Uterus (tissue), 4 donors: Measurements from ENCODE around the gene TRIP11. TPM values are rescaled to one million over a fixed set of nuclear protein-coding genes. Genes with fewer than 3 reads are reported as not detected.
A peak's percentile ranks its signal among the peaks of the same experiment; 100 is the strongest.

ENCODE experiments used
- DNase-seq, 2 donors: peaks; one replicate each; pipeline ENCODE4 v3.0.0-alpha.2; 2019 to 2020
- H3K27ac ChIP-seq, 2 donors: fragments of 200-600 bp; sonication (generic); 1 replicate in 1 of 2; 2 replicates in 1 of 2; pipeline ENCODE4 v1.5.1; 2016 to 2018
- H3K27me3 ChIP-seq, 2 donors: fragments of 200-600 bp; sonication (generic); one replicate each; pipeline ENCODE4 v1.5.1; 2018 to 2019; ENCODE audit warnings: control low read depth in 1 of 2
- H3K36me3 ChIP-seq, 2 donors: fragments of 200-600 bp; sonication (generic); one replicate each; pipeline ENCODE4 v1.5.1; 2019; ENCODE audit warnings: control low read depth in 1 of 2
- H3K4me1 ChIP-seq, 2 donors: fragments of 200-600 bp; sonication (generic); one replicate each; pipeline ENCODE4 v1.5.1; 2018 to 2019; ENCODE audit warnings: control low read depth in 1 of 2
- H3K4me3 ChIP-seq, 2 donors: fragments of 200-600 bp; sonication (generic); 1 replicate in 1 of 2; 2 replicates in 1 of 2; pipeline ENCODE4 v1.5.1; 2018 to 2019; ENCODE audit warnings: mild to moderate bottlenecking in 1 of 2
- H3K9me3 ChIP-seq, 2 donors: fragments of 200-600 bp; sonication (generic); one replicate each; pipeline ENCODE4 v1.5.1; 2019; ENCODE audit warnings: control low read depth in 1 of 2
- CTCF ChIP-seq, 4 experiments: fragments of 200-600 bp in 2 of 4; fragments of 450-650 bp in 2 of 4; sonication (generic) in 2 of 4; IDR thresholded peaks; one replicate each; pipeline ENCODE4 v1.5.1; 2016 to 2019; ENCODE audit warnings: antibody characterized with exemption in 4 of 4, mild to moderate bottlenecking in 2 of 4, moderate library complexity in 1 of 4
- POLR2A ChIP-seq, 2 donors: fragments of 450-650 bp; IDR thresholded peaks; one replicate each; pipeline ENCODE4 v1.6.1; 2016; ENCODE audit warnings: antibody characterized with exemption in 2 of 2, mild to moderate bottlenecking in 1 of 2, moderate library complexity in 1 of 2
- intact Hi-C: fragments of 100-400 bp; cut with DNase I; formaldehyde crosslinking; loops from one replicate; pipeline ENCODE4 v1.15.1; 2023; ENCODE audit warnings: low total_unique reads
- total RNA-seq, 4 donors: library from RNA; depleted of rRNA in 3 of 4; stranded (reverse); fragments of >200 nt in 3 of 4; gene quantifications; one replicate each; pipeline versions ENCODE4 v1.1.0 to v1.2.4, GENCODE V29; 2014 to 2023
- donor health status: DM: yes; HTN: yes; CAD: no.

The TRIP11 gene
- total RNA-seq, 4 donors from 2014 or later, result 17.1 to 68.7 (median 47.7) TPM

DNA sequence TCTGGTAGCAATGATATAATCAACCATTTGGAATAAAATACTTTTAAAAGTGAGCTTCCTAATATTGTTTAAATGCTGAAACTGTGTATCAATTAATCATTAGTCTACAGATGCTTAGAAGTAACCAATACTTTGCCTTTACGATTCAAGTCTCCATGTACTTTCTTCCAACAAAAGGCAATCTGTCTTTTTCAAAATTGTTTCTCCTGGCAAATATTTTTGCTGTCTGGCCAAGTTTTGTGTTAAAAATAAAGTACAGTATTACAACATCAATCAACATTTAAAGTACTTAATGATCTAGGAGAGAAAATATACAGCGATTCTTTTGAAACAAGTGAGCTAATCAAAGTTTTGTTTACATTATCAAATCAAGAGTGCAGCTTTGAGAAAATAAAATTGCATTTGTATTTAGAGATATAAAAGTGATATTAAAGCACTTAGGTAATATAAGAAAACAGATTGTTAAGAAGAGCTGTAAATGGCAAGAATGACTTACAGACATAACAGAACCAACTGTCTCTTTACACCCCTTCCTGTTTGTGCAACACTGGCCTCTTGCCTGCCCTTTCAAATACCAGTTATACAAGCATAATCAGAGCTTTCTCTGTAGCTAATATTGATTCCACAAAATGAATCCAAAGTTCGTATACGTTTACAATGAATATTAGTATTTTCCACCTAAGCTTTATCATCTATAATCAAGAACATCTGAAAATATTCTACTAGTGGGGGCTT, 54.2 kb downstream of the TRIP11 start:
- H3K4me3 ChIP-seq, result no peak overlapping the region
- H3K9me3 ChIP-seq, result no peaks in the 10 kb centered on the region
- peaks cover 0 to under 1% of the 10 kb centered on the region in 2 donors for H3K4me1 ChIP-seq
- no peak for DNase-seq
- peak overlapping the region in 1 of 2 donors; percentile 28 for H3K27ac ChIP-seq
- intact Hi-C loops, result no loop called here
- no peaks in the 10 kb centered on the region for H3K27me3 ChIP-seq
- H3K36me3 ChIP-seq, result no peaks in the 10 kb centered on the region
- no peak for TF ChIP-seq POLR2A (IDR thresholded peaks at IDR 0.05)

DNA sequence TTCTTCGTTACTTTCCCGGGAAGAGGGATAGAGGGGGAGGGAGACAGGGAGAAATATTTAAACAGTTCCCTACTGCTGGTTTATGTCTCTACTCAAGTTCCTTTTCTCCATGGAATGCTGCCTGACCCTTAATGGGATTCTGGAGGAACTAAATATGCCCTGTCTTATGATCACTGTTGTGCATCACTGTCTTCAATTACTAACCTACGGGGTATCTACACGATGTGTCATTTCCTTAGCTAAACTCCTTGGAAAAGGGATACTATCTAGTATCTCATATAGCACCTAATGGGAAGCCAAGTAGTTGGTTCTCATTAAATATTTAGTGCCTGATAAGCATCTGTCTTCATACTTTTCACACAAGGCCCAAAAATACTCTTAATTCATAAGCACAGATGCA, 54.9 kb downstream of the TRIP11 start:
- peaks cover 0 to 8% of the 10 kb centered on the region in 2 donors for H3K4me1 ChIP-seq
- no peaks in the 10 kb centered on the region for H3K27me3 ChIP-seq
- DNase-seq, result no peak
- TF ChIP-seq POLR2A (IDR thresholded peaks at IDR 0.05) (no peak), CTCF (IDR thresholded peaks at IDR 0.05) (no peak)
- intact Hi-C loops, result no loop called here
- peak overlapping the region in 1 of 2 donors; percentile 28 for H3K27ac ChIP-seq
- H3K36me3 ChIP-seq, result no peaks in the 10 kb centered on the region
- H3K4me3 ChIP-seq, result no peak overlapping the region
- no peaks in the 10 kb centered on the region for H3K9me3 ChIP-seq

GRCh38 chr14:91983588-91983987, 56.3 kb downstream of the TRIP11 start:
- H3K9me3 ChIP-seq, result no peaks in the 10 kb centered on the region
- peaks cover 0 to 10% of the 10 kb centered on the region in 2 donors for H3K4me1 ChIP-seq
- H3K27ac ChIP-seq, result peak overlapping the region in 1 of 2 donors; percentile 28
- H3K27me3 ChIP-seq, result no peaks in the 10 kb centered on the region
- intact Hi-C loops, result no loop called here
- DNase-seq, result no peak
- TF ChIP-seq CTCF (IDR thresholded peaks at IDR 0.05), result no peak
- TF ChIP-seq POLR2A (IDR thresholded peaks at IDR 0.05), result no peak
- H3K36me3 ChIP-seq, result no peaks in the 10 kb centered on the region
- H3K4me3 ChIP-seq, result no peak overlapping the region

DNA sequence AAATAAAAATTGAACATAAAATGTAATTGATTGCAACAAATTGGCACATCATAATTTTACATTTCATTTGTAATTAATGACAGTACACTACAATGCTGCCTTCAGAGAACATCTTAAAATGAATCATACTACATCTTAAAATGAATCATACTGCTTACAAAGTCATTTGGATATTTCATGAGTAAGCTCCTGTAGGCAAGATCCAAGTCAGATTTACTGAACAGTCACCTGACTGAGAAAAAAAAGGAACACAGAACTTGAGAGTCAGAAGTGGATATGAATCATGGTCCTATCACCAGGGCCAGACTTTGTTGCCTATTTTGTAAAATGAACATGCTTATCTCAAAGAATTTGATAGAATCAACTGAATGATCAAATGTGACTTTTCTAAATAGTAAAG, 59.7 kb downstream of the TRIP11 start:
- TF ChIP-seq CTCF (IDR thresholded peaks at IDR 0.05) (no peak), POLR2A (IDR thresholded peaks at IDR 0.05) (no peak)
- Histone ChIP-seq H3K4me3 (no peak overlapping the region), H3K4me1 (peaks cover 0 to 10% of the 10 kb centered on the region in 2 donors), H3K27me3 (no peaks in the 10 kb centered on the region), H3K9me3 (no peaks in the 10 kb centered on the region), H3K27ac (peak overlapping the region in 1 of 2 donors; percentile 19), H3K36me3 (no peaks in the 10 kb centered on the region)
- intact Hi-C loops, result no loop called here
- no peak for DNase-seq

- H3K36me3 ChIP-seq, result no peaks in the 10 kb centered on the region
- TF ChIP-seq CTCF (IDR thresholded peaks at IDR 0.05), result no peak
- TF ChIP-seq POLR2A (IDR thresholded peaks at IDR 0.05), result no peak
- DNase-seq, result no peak
- H3K4me3 ChIP-seq, result no peak overlapping the region
- H3K9me3 ChIP-seq, result no peaks in the 10 kb centered on the region
- peaks cover 0 to 10% of the 10 kb centered on the region in 2 donors for H3K4me1 ChIP-seq
- intact Hi-C loops, result no loop called here
- H3K27ac ChIP-seq, result peak overlapping the region in 1 of 2 donors; percentile 68
- H3K27me3 ChIP-seq, result no peaks in the 10 kb centered on the region
Observed at GRCh38 chr14:91977884-91978283, 62.0 kb downstream of the TRIP11 start.
